ENCODE measurements around the gene DDI2.
"Not testable (repeated sequence)": the region's sequence is repeated elsewhere in the genome, so short reads cannot be mapped to it uniquely, and the experiment has no call there.

The DDI2 gene

DNA sequence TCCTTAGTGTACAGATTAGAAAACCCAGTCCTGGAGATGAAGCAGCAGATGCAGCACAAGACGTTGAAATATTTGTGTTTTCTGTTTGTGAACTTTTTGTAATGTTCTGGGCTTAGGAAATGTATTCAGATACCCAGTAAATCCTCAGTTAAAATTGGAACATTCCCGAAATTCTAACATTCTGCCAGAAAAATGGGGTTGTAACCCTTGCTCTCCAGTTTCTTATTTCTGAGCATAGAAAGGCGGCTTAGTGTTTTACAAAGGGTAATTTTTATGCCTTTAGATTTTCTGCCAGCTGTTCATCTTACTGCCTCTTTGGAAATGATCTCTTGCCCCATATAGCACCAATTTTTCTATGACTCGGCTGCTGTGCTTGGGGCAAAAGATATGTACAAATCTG, 20.6 kb downstream of the DDI2 start:
- no peak for DNase-seq

DNA sequence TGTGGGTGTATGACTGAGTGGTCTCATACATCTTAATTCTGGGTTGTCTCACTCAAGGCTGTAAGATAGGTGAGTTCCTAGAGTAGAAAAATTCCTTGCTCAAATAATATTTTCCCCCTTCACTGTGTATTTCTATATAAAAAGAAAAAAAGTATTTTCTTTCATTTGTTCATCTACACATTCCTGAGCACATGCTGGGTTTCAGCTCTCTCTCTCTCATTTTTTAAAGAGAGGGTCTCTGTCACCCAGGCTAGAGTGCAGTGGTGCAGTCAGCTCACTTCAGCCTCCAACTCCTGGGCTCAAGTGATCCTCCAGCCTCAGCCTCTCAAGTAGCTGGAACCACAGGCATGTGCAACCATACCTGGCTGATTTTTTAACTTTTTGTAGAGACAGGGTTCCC, 22.0 kb downstream of the DDI2 start:
- no peak for DNase-seq

DNA sequence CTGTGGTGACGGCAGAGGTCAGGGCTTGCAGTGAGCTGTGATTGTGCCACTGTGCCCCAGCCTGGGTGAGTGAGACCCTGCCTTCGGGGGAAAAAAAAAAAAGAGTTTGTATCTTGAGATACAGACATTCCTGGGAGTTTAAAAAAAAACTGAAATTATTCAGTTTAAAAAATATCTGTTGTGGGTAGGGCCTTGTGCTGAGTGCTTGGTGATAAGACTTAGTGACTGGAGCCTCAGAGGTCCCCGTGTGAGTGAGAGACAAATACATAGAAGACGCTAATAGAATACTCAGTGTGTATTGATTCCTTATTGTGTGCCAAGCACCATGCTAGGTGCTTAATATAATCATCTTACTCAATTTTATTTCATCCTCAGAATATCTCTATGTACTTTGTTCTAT, 22.7 kb downstream of the DDI2 start:
- no peak for DNase-seq

DNA sequence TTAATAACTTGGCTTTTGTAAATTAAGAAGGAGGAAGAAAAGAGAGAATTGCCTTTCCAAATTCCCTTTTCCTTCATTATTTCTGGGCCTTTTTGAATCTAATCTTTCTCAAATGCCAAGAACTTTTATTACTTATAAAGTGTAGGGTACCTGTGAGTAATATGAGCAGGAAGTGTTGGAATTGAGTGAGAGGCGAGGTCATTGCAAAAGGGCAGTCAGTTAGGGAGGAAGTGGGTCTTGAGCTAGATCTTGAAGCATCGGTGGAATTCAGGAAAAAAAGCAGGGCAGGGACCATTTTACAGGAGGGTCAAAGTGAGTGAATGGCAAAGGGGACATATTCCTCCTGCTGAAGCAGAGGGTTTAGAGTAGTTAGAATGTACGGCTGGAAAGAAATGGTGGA, 23.4 kb downstream of the DDI2 start:
- no peak for DNase-seq

DNA sequence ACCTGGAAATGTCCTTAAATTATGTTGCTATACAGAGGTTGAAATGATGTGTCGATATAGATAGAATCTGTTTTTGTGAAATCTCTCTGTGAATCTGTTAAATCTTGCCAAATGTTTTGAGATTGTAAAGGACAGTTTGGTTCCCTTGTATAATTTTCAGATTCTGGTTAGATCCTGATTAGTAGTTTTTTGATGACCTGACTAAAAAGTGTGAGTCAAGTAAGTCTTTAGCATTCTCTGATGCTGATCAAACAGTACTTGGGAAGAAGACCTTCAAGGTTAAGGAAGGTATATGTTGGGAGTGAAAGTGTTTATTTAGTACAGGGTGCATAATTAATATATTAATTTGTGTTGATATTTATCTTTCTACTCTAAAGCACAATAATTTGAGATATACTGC, 32.7 kb downstream of the DDI2 start:
- DNase-seq, result no peak

DNA sequence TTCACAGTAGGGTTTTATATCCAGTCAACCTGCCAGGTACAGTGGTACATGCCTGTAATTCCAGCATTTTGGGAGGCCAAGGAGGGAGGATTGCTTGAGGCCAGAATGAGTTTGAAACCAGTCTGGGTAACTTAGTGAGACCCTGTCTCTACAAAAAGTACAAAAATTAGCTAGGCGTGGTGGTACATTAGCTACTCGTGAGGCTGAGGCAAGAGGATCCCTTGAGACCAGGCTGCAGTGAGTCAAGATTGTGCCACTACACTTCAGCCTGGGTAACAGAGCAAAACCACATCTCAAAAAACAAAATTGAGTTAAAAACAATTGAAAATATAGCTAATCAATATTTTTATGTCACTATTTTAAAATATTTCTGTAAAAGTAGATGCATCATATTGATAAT, 33.2 kb downstream of the DDI2 start:
- no peak for DNase-seq

DNA sequence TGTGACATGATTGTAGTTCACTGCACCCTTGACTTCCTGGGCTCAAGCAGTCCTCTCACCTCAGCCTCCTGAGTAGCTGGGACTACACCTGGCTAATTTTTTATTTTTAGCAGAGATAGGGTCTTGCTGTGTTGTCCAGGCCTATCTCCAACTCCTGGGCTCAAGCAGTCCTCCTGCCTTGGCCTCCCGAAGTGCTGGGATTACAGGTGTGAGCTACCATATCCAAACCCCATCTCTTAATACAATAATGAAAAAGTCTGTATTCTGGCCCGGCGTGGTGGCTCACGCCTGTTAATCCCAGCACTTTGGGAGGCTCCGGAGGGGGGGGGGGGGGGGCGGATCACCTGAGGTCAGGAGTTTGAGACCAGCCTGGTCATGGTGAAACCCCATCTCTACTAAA, 34.9 kb downstream of the DDI2 start:
- not testable (repeated sequence) for DNase-seq

DNA sequence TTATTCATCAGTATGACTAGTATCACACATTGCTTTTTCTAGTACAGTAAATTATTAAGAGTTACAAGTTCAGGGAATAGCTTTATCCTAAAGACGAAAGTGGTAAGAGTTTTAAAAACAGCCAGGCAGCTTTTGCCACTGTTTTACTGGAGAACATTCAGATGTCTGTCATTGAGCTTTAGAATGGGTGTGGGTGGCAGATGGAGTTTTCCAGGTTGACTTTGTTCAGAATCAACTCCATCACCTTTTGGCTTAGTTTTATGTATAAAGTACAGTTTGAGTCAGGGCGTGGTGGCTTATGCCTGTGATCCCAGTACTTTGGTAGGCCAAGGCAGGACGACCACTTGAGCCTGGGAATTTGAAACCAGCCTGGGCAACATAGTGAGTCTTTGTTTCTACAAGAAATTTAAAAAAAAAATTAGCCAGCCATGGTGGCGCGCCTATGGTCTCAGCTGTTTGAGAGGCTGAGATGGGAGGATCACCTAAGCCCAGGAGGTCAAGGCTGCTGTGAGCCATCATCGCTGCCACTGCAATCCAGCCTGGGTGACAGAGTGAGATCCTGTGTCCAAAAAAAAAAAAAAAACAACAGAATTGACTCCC, 36.9 kb downstream of the DDI2 start:
- no peak for DNase-seq

DNA sequence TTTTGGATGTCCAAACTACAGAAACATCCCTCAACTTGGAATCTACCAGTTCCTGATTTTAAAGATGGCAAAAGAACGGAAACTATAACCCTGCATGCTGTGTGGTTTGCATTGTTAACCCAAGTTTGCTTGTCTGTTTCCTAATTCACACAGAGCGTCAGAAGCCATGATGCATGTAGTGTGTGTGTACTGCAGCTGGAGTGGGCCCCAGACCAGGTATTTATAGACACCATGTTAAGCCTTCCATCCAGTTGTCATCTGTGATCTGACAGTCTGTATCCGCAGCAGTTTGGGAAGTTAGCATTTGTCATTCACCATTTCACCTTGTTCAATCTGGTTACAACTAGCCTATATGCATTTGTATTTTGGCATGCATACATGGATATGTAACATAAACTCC, 39.2 kb downstream of the DDI2 start:
- DNase-seq, result no peak

DNA sequence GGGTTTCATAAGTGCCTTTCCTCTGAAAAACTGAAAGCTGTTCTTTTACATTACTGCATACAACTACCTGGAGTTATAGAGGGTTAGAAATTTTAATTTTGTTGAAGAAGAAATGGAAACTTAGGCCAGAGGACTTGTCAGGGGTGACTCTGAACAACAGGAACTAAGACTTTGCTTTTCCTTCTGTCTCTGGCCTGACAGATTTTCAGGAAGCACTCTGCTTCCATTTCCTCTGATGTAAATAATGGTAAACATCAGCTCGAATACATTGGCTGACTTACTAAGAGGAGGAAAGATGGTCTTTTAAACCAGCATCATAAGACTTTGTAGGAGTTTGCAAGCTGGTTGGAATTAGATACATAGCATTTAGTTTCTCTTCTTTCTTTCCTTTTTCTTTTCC, 39.8 kb downstream of the DDI2 start:
- no peak for DNase-seq

DNA sequence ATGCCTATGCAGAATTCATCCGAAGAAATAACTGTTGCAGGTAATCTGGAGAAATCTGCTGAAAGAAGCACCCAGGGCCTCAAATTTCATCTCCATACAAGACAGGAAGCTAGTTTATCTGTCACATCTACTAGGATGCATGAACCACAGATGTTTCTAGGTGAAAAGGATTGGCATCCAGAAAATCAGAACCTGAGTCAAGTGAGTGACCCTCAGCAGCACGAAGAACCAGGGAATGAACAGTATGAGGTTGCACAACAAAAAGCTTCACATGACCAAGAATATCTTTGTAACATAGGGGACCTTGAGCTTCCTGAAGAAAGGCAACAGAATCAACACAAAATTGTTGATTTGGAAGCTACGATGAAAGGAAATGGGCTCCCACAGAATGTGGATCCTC, 42.9 kb downstream of the DDI2 start:
- no peak for DNase-seq

DNA sequence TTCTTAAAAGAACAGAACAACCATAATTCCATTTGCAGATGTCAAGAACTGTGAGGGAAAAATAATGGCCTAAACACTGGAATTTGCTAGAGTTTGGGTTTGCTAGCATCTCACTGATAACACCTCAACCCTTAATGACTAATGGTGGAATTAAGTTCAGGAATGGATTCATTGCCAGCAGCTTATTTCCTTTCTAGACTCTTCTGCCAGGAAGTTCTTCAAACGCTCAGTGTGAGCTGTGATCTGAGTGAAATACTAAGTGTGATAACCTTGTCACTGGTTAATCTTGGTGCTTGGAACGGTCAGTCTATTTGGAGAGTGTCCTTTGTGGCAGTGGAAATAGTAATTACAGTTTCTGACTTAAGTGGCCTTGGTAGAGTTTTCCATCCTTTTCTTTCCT, 45.2 kb downstream of the DDI2 start:
- DNase-seq, result no peak

DNA sequence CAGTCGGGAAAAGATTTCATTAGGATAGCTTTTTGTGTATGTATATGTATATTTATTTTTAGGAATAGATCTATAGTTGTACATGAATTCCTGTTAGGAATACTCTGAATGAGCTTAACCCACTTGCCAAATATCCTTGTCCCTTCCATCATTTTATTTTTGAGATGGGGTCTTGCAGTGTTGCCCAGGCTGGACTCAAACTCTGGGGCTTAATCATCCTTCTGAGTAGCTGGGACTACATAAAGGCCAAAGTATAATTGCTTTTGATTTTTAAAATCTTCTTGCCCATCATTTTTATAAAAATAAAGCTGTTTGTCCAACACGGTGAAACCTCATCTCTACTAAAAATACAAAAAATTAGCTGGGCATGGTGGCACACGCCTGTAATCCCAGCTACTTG, 46.7 kb downstream of the DDI2 start:
- no peak for DNase-seq

DNA sequence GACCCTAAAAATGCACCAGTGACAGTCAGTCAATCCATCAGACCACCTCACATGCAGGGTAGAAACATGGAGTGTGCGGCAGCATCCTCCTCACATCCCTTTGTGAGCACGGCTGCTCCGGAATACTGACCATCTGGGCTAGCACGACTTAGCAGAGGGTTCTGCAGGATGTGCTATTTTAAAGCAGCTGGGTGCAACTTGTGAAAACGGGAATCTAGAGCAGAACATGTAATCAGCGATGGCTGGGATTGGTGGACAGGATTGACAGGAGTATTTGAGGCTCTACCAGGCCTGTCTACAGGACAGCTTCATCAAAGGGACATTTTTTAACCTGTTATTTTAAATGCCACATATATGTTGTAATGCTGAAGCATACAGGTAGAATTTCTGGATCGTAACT, 50.1 kb downstream of the DDI2 start:
- no peak for DNase-seq

DNA sequence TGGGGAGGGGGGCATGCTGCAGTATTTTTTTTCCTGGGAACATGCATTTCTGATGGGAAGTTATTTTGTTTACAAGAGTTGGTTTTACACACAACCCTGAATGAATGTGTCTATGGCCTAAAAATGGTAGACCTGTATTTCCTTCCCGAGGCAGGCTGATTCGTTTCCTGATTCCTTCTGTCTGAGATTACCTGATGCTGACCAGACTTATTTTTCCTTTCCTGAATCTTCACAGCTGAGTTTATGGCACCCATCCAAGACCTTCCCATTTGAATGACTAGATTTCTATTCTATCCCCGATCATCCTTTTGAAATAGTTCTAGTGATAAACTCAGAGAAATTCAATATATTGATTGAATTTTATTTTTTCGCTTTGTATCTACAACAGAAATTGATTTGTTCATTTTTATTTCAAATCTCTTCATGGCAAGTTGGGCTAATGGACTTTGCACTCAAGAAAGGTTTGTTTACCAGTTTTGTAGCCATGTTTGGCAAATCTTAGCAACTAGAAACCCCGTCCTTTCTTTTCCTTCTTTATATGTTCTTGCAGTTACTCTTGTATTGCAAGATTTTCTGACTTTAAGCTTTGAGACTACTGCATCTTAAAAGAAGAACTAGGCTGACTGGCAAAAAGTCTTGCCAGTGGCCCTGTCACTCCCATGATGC, 51.0 kb downstream of the DDI2 start:
- no peak for DNase-seq

DNA sequence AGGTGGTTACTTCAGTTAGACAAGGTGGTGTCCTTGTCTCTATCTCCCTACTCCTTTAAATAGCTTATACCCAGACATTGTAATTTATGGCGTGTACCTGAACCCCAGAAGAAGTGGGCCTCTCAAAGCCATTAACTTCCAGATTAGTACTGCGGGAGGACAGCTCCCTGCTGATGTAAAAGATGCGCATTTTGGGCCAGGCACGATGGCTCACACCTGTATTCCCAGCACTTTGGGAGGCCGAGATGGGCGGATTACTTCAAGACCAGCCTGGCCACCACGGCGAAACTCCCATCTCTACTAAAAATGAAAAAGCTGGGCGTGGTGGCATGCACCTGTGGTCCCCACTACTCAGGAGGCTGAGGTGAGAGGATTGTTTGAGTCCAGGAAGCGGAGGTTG, 51.8 kb downstream of the DDI2 start:
- DNase-seq, result no peak

DNA sequence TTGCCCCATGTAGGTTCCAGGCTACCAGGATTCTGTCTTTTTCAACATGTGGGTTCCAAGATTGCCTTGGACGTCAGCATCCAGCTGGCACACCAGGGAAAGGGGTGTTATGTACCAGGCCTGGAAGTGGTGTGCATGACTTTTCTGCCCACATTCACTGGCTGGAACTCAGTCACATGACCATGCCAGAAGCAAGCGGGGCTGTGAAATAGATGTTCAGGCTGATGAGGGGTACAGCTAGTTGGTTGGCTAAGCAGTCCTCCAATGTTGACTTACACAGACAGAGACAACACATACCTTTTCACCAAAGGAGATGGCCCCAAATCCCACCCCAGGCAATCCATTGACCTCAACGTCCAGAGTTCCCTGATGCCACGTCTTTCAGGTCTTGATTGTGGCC, 52.6 kb downstream of the DDI2 start:
- no peak for DNase-seq

DNA sequence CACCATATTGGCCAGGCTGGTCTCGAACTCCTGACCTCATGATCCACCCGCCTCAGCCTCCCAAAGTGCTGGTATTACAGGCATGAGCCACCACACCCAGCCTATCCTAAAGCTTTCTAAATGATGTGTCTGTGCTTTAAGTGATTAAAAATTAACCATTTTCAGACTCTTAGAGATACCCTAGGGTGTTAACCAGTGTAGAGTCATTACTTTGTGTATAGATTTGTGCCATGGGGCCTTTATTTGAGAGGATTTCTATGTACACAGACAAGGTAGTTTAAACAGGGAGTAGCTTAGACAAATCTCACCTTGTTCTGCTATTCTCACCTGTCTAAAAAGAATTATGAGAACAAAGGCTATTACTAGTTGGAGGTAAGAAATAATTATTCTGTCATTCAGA, 54.2 kb downstream of the DDI2 start:
- DNase-seq, result no peak

DNA sequence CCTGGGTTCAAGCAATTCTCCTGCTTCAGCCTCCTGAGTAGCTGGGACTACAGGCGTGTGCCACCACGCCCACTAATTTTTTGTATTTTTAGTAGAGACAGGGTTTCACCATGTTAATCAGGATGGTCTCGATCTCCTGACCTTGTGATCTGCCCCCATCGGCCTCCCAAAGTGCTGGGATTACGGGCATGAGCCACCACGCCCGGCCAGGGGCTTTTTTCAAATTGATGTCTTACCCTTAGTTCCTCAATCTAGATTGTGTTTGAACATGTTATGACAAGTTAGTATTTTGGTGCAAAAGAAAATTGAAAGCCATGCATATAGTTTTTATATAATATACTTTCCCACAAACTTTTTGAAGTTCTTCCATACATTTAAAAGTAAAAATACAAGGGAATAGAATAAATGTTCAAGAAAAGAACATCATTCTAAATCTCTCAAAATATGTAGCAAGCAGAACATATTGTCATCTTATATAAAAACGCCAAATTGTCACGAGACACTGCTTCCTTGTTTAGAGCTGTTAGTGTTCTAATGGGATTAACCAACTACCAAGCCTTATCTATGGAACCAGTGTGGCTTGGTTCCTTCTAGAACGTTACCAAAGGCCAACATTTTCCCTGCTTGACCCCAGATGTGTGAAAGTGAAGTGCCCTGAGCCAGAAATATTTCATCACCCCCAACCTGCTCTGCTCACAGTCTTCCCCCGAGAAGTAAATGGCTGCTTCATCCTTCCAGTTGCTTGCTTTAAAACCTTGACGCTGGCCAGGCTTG, 57.3 kb downstream of the DDI2 start:
- DNase-seq, result no peak

DNA sequence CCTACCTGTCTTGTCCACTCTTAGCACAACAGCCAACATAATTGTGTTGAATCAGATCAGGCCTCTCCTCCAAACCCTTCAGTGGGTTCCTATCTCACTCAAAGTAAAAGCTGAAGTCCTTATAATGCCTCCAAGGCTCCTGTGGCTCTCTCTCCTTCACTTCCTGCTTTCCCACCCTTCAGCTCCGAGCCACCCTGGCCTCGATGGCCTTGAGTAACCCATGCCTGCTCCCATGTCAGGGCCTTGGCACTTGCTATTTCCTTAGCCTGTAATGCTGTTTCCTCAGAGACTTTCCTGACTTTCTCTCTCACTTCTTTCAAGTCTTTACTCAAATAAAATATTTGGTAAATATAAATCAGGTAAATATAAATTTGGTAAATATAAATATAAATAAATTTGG, 58.8 kb downstream of the DDI2 start:
- no peak for DNase-seq

DNA sequence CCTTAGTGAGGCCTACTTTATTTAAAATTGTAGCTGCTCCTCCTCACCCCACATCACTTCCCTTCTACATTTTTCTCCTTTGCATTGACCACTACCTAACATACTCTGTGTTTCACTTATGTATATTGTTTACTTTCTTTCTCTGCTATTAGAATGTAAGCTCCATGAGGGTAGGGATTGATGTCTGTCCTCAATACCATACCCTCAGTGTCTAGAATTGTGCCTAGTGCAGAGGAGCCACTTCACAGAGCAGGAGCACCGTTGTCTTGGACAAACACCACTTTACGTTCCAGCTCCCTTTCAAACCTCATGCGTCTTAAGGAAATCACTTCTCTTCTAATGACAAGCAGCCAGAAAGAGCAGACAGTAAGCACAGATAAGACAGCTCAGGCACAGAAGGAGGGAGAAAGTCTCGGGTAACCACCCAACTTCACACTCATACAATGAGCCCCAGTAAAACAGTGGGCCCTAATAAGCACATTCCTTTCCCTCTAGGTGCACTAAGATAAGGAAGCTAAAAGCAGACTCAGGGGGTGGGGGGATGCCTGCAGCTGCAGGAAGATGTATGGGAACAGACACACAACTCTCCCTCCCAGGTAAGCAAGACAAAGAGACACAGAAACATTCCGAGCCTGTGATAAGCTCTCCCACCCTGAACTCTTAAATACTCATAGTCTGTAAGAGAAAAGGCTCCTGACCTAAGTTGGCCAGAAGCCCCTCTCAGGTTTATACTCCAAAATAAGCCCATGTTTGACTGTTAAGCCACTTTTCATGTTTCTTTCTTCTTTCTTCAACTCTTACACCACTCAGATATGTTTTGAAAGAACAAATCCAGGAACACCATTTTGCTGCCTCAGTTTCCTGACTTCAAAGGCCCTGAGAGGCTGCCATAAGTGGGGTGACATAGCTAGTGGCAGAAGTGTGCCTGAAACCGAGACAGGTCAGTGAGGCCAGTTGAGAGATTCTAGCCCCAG, 59.7 kb downstream of the DDI2 start:
- no peak for DNase-seq

DNA sequence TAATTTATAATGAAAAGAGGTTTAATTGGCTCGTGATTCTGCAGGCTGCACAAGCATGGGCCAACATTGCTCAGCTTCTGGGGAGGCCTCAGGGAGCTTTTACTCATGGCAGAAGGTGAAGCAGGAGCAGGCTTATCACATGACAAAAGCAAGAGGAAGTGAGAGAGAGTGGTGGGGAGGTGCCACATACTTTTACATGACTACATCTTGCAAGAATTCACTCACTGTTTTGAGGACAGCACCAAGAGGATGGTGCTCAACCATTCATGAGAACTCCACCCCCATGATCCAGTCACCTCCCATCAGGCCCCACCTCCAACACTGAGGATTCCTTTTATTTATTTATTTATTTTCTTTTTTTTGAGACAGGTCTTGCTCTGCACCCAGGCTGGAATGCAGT, 61.3 kb downstream of the DDI2 start:
- no peak for DNase-seq

DNA sequence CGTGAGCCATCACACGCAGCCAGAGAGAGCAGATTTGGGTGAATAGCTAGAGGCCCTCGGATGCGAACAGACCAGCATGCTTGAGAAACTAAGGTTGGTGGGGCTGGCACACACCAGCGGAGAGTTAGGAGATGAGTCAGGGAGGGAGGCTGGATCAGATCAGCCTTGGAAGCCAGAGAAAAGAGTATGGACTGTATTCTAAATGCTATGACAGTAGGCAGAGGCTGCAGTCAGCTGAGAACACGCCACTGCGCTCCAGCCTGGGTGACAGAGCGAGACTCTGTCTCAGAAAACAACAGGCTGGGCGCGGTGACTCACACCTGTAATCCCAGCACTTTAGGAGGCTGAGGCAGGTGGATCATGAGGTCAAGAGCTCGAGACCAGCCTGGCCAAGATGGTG, 62.9 kb downstream of the DDI2 start:
- no peak for DNase-seq

Measured in NCI-H2171 treated with DMSO at 0.1 percent for 48 hours (cell line).